GM12878 (cell line): ENCODE measurements around the gene HSD17B1.

Experiments
- CTCF ChIP-seq, 3 experiments: IDR thresholded peaks in 2 of 3; conservative IDR thresholded peaks in 1 of 3; 2 replicates each; pipeline ENCODE4 v1.5.1; 2011; ENCODE audit warnings: low read depth in 3 of 3, low read length in 3 of 3, mild to moderate bottlenecking in 3 of 3, control low read depth in 2 of 3, moderate library complexity in 2 of 3, inconsistent platforms in 1 of 3, mixed read lengths in 1 of 3; ENCODE audit not compliant: control insufficient read depth in 2 of 3, insufficient read depth in 1 of 3; ENCODE audit errors: extremely low read depth in 1 of 3
- HDAC2 ChIP-seq: fragments of 200-600 bp; sonication (generic); IDR thresholded peaks from 2 replicates; pipeline ENCODE4 v1.6.1; 2017
- RAD21 ChIP-seq: IDR thresholded peaks from 2 replicates; pipeline ENCODE4 v1.6.1; 2011; ENCODE audit warnings: mild to moderate bottlenecking, low read depth, low read length, moderate library complexity; ENCODE audit not compliant: insufficient read depth
- USF2 ChIP-seq: IDR thresholded peaks from 2 replicates; pipeline ENCODE4 v1.6.1; 2011; ENCODE audit warnings: low read depth, low read length, improper control_type of control experiment, borderline replicate concordance

GRCh38 chr17:42537156-42537805 lies 15.4 kb upstream of the HSD17B1 start:
- TF ChIP-seq RAD21 (no peak), USF2 (no peak), CTCF (IDR thresholded peaks at IDR 0.05 in 2 of 3, conservative IDR thresholded peaks at IDR 0.05 in 1 of 3; ENCODE audit: control insufficient read depth in 2 of 3, extremely low read depth in 1 of 3, insufficient read depth in 1 of 3, low read depth in 3 of 3, low read length in 3 of 3) (no peak), HDAC2 (no peak)
